ENCODE data around the gene INTS6. TPM values are rescaled to one million over a fixed set of nuclear protein-coding genes. Genes with fewer than 3 reads are reported as not detected.
"Not testable (repeated sequence)": the region's sequence is repeated elsewhere in the genome, so short reads cannot be mapped to it uniquely, and the experiment has no call there.

INTS6 gene
- total RNA-seq, 2 donors from 2014 or later: 66.1 to 92.3 TPM

- no peaks in the 10 kb centered on the region for H3K9me3 Mint-ChIP-seq
Measured at GRCh38 chr13:51417716-51418115, 35.1 kb downstream of the INTS6 start.

GRCh38 chr13:51416107-51416506 is 36.7 kb downstream of the INTS6 start:
- Mint-ChIP-seq H3K9me3 (no peaks in the 10 kb centered on the region), H3K4me3 (no peak overlapping the region), H3K27me3 (no peaks in the 10 kb centered on the region), H3K36me3 (peaks cover 21% of the 10 kb centered on the region), H3K27ac (no peak overlapping the region), H3K4me1 (ENCODE audit: low read depth in 2 of 2) (peaks cover 34 to 46% of the 10 kb centered on the region in 2 donors)
- ATAC-seq (no peak), DNase-seq (ENCODE audit: low spot score) (no peak)

More at GRCh38 chr13:51417716-51418115, 35.1 kb downstream of the INTS6 start:
- Mint-ChIP-seq H3K4me1 (ENCODE audit: low read depth in 2 of 2) (peaks cover 47 to 54% of the 10 kb centered on the region in 2 donors), H3K36me3 (peaks cover 21% of the 10 kb centered on the region), H3K27me3 (no peaks in the 10 kb centered on the region), H3K4me3 (no peak overlapping the region), H3K27ac (peak overlapping the region in 1 of 2 donors; percentile 18)
- ATAC-seq (no peak), DNase-seq (ENCODE audit: low spot score) (no peak)

- ATAC-seq; H3K9me3 Mint-ChIP-seq; H3K27me3 Mint-ChIP-seq; DNase-seq (ENCODE audit: low spot score); H3K4me3 Mint-ChIP-seq: not testable (repeated sequence)
- peak overlapping the region in 1 of 2 donors; percentile 13 for H3K27ac Mint-ChIP-seq
- peaks cover 29 to 42% of the 10 kb centered on the region in 2 donors for H3K4me1 Mint-ChIP-seq (ENCODE audit: low read depth in 2 of 2)
- peaks cover 21% of the 10 kb centered on the region for H3K36me3 Mint-ChIP-seq
Measured at GRCh38 chr13:51415339-51415738, 37.5 kb downstream of the INTS6 start.

GRCh38 chr13:51412431-51412830 is 40.4 kb downstream of the INTS6 start:
- ATAC-seq: no peak

GRCh38 chr13:51405176-51405575 is 47.7 kb downstream of the INTS6 start:
- DNase-seq (ENCODE audit: low spot score) (no peak), ATAC-seq (no peak)
- H3K36me3 Mint-ChIP-seq: peaks cover 12% of the 10 kb centered on the region
- H3K9me3 Mint-ChIP-seq: peaks cover 5% of the 10 kb centered on the region
- H3K4me1 Mint-ChIP-seq (ENCODE audit: low read depth in 2 of 2): peaks cover 43 to 47% of the 10 kb centered on the region in 2 donors
- no peak overlapping the region for H3K4me3 Mint-ChIP-seq
- H3K27me3 Mint-ChIP-seq: no peaks in the 10 kb centered on the region
- peak overlapping the region in 1 of 2 donors; percentile 32 for H3K27ac Mint-ChIP-seq

More at GRCh38 chr13:51412431-51412830, 40.4 kb downstream of the INTS6 start:
- no peak overlapping the region for H3K4me3 Mint-ChIP-seq
- H3K36me3 Mint-ChIP-seq: peaks cover 14% of the 10 kb centered on the region
- H3K27ac Mint-ChIP-seq: no peak overlapping the region
- no peak for DNase-seq (ENCODE audit: low spot score)
- H3K27me3 Mint-ChIP-seq: no peaks in the 10 kb centered on the region
- H3K9me3 Mint-ChIP-seq: no peaks in the 10 kb centered on the region
- H3K4me1 Mint-ChIP-seq (ENCODE audit: low read depth in 2 of 2): peaks cover 23 to 36% of the 10 kb centered on the region in 2 donors

GRCh38 chr13:51397262-51397941 is 55.4 kb downstream of the INTS6 start:
- DNase-seq (ENCODE audit: low spot score) (no peak), ATAC-seq (no peak)
- H3K27ac Mint-ChIP-seq: no peak overlapping the region
- H3K9me3 Mint-ChIP-seq: no peaks in the 10 kb centered on the region
- no peak overlapping the region for H3K4me3 Mint-ChIP-seq
- H3K27me3 Mint-ChIP-seq: no peaks in the 10 kb centered on the region
- peaks cover 36 to 37% of the 10 kb centered on the region in 2 donors for H3K4me1 Mint-ChIP-seq (ENCODE audit: low read depth in 2 of 2)
- no peaks in the 10 kb centered on the region for H3K36me3 Mint-ChIP-seq

- Mint-ChIP-seq H3K27ac (peak overlapping the region; percentile 6 to 36), H3K36me3 (no peaks in the 10 kb centered on the region), H3K9me3 (no peaks in the 10 kb centered on the region), H3K4me1 (ENCODE audit: low read depth in 2 of 2) (peaks cover 31 to 39% of the 10 kb centered on the region in 2 donors), H3K27me3 (no peaks in the 10 kb centered on the region), H3K4me3 (no peak overlapping the region)
- no peak for DNase-seq (ENCODE audit: low spot score)
- peak in 1 of 2 donors; percentile 74 for ATAC-seq
Measured at GRCh38 chr13:51396352-51396751, 56.5 kb downstream of the INTS6 start.

GRCh38 chr13:51394724-51395123 is 58.1 kb downstream of the INTS6 start:
- Mint-ChIP-seq H3K4me3 (no peak overlapping the region), H3K36me3 (no peaks in the 10 kb centered on the region), H3K27ac (no peak overlapping the region), H3K4me1 (ENCODE audit: low read depth in 2 of 2) (peaks cover 22 to 35% of the 10 kb centered on the region in 2 donors), H3K27me3 (no peaks in the 10 kb centered on the region), H3K9me3 (no peaks in the 10 kb centered on the region)
- DNase-seq (ENCODE audit: low spot score): no peak
- ATAC-seq: no peak

- Mint-ChIP-seq H3K27me3 (no peaks in the 10 kb centered on the region), H3K27ac (no peak overlapping the region), H3K9me3 (no peaks in the 10 kb centered on the region)
Measured at GRCh38 chr13:51385114-51385513, 67.7 kb downstream of the INTS6 start.

GRCh38 chr13:51380269-51380668 is 72.6 kb downstream of the INTS6 start:
- peak overlapping the region in 1 of 2 donors; percentile 50 for H3K27ac Mint-ChIP-seq
- no peaks in the 10 kb centered on the region for H3K27me3 Mint-ChIP-seq
- H3K9me3 Mint-ChIP-seq: no peaks in the 10 kb centered on the region
- H3K4me1 Mint-ChIP-seq (ENCODE audit: low read depth in 2 of 2): no peaks in the 10 kb centered on the region
- no peak for ATAC-seq
- peaks cover 12% of the 10 kb centered on the region for H3K36me3 Mint-ChIP-seq
- no peak for DNase-seq (ENCODE audit: low spot score)
- no peak overlapping the region for H3K4me3 Mint-ChIP-seq

More at GRCh38 chr13:51385114-51385513, 67.7 kb downstream of the INTS6 start:
- Mint-ChIP-seq H3K36me3 (no peaks in the 10 kb centered on the region), H3K4me3 (no peak overlapping the region), H3K4me1 (ENCODE audit: low read depth in 2 of 2) (peaks cover 5% of the 10 kb centered on the region in 2 donors)
- DNase-seq (ENCODE audit: low spot score): no peak
- no peak for ATAC-seq

GRCh38 chr13:51373451-51373850 is 79.4 kb downstream of the INTS6 start:
- peaks cover 32% of the 10 kb centered on the region for H3K36me3 Mint-ChIP-seq
- H3K4me1 Mint-ChIP-seq (ENCODE audit: low read depth in 2 of 2): peaks cover 5 to 6% of the 10 kb centered on the region in 2 donors
- no peaks in the 10 kb centered on the region for H3K27me3 Mint-ChIP-seq
- DNase-seq (ENCODE audit: low spot score) (no peak), ATAC-seq (no peak)
- no peaks in the 10 kb centered on the region for H3K9me3 Mint-ChIP-seq
- H3K27ac Mint-ChIP-seq: no peak overlapping the region
- no peak overlapping the region for H3K4me3 Mint-ChIP-seq

- peaks cover 25% of the 10 kb centered on the region for H3K36me3 Mint-ChIP-seq
- H3K9me3 Mint-ChIP-seq: no peaks in the 10 kb centered on the region
- H3K27ac Mint-ChIP-seq: no peak overlapping the region
- no peak for ATAC-seq
- no peak for DNase-seq (ENCODE audit: low spot score)
- H3K27me3 Mint-ChIP-seq: no peaks in the 10 kb centered on the region
- peaks cover 5 to 6% of the 10 kb centered on the region in 2 donors for H3K4me1 Mint-ChIP-seq (ENCODE audit: low read depth in 2 of 2)
- no peak overlapping the region for H3K4me3 Mint-ChIP-seq
Measured at GRCh38 chr13:51371768-51372399, 81.0 kb downstream of the INTS6 start.

GRCh38 chr13:51370811-51371210 is 82.0 kb downstream of the INTS6 start:
- Mint-ChIP-seq H3K9me3 (no peaks in the 10 kb centered on the region), H3K4me3 (no peak overlapping the region), H3K27me3 (no peaks in the 10 kb centered on the region), H3K36me3 (peaks cover 24% of the 10 kb centered on the region), H3K27ac (no peak overlapping the region), H3K4me1 (ENCODE audit: low read depth in 2 of 2) (peaks cover 5 to 6% of the 10 kb centered on the region in 2 donors)
- ATAC-seq (no peak), DNase-seq (ENCODE audit: low spot score) (no peak)

GRCh38 chr13:51370116-51370515 is 82.7 kb downstream of the INTS6 start:
- Mint-ChIP-seq H3K9me3 (no peaks in the 10 kb centered on the region), H3K4me1 (ENCODE audit: low read depth in 2 of 2) (peaks cover 5 to 6% of the 10 kb centered on the region in 2 donors), H3K36me3 (peaks cover 24% of the 10 kb centered on the region), H3K27ac (no peak overlapping the region), H3K27me3 (no peaks in the 10 kb centered on the region), H3K4me3 (no peak overlapping the region)
- no peak for ATAC-seq
- no peak for DNase-seq (ENCODE audit: low spot score)
